Measurements from ENCODE around the gene DOCK11.
"Not testable (repeated sequence)": the region's sequence is repeated elsewhere in the genome, so short reads cannot be mapped to it uniquely, and the experiment has no call there.

Gene DOCK11

GRCh38 chrX:118655561-118656246, 160.1 kb downstream of the DOCK11 start:
- no peak for DNase-seq
- in situ Hi-C loops (cut with MboI; ENCODE audit: low pct_unique_long_range_greater_than_20kb, low sequenced_read_pairs) = no loop called here

- DNase-seq = no peak
- in situ Hi-C loops (cut with MboI; ENCODE audit: low pct_unique_long_range_greater_than_20kb, low sequenced_read_pairs) = no loop called here
Measured at GRCh38 chrX:118657413-118657812, 161.8 kb downstream of the DOCK11 start.

- DNase-seq = no peak
- in situ Hi-C loops (cut with MboI; ENCODE audit: low pct_unique_long_range_greater_than_20kb, low sequenced_read_pairs) = no loop called here
Measured at GRCh38 chrX:118660085-118660484, 164.5 kb downstream of the DOCK11 start.

- in situ Hi-C loops (cut with MboI; ENCODE audit: low pct_unique_long_range_greater_than_20kb, low sequenced_read_pairs) = no loop called here
- DNase-seq = no peak
Measured at GRCh38 chrX:118665204-118665603, 169.6 kb downstream of the DOCK11 start.

GRCh38 chrX:118666521-118666920, 170.9 kb downstream of the DOCK11 start:
- in situ Hi-C loops (cut with MboI; ENCODE audit: low pct_unique_long_range_greater_than_20kb, low sequenced_read_pairs) = no loop called here
- no peak for DNase-seq

GRCh38 chrX:118669435-118669834, 173.8 kb downstream of the DOCK11 start:
- in situ Hi-C loops (cut with MboI; ENCODE audit: low pct_unique_long_range_greater_than_20kb, low sequenced_read_pairs) = no loop called here
- DNase-seq = no peak

GRCh38 chrX:118675326-118675965, 179.8 kb downstream of the DOCK11 start:
- no peak for DNase-seq
- in situ Hi-C loops (cut with MboI; ENCODE audit: low pct_unique_long_range_greater_than_20kb, low sequenced_read_pairs) = no loop called here

- DNase-seq = no peak
- in situ Hi-C loops (cut with MboI; ENCODE audit: low pct_unique_long_range_greater_than_20kb, low sequenced_read_pairs) = no loop called here
Measured at GRCh38 chrX:118675966-118676349, 180.3 kb downstream of the DOCK11 start.

- in situ Hi-C loops (cut with MboI; ENCODE audit: low pct_unique_long_range_greater_than_20kb, low sequenced_read_pairs) = no loop called here
- DNase-seq = no peak
Measured at GRCh38 chrX:118677318-118677717, 181.7 kb downstream of the DOCK11 start.

- no peak for DNase-seq
- in situ Hi-C loops (cut with MboI; ENCODE audit: low pct_unique_long_range_greater_than_20kb, low sequenced_read_pairs) = no loop called here
Measured at GRCh38 chrX:118679290-118679689, 183.7 kb downstream of the DOCK11 start.

- in situ Hi-C loops (cut with MboI; ENCODE audit: low pct_unique_long_range_greater_than_20kb, low sequenced_read_pairs) = no loop called here
Measured at GRCh38 chrX:118682258-118683014, 186.8 kb downstream of the DOCK11 start.

GRCh38 chrX:118685393-118685792, 189.8 kb downstream of the DOCK11 start:
- in situ Hi-C loops (cut with MboI; ENCODE audit: low pct_unique_long_range_greater_than_20kb, low sequenced_read_pairs) = no loop called here
- DNase-seq = no peak

More at GRCh38 chrX:118682258-118683014, 186.8 kb downstream of the DOCK11 start:
- DNase-seq = no peak

- no peak for DNase-seq
- in situ Hi-C loops (cut with MboI; ENCODE audit: low pct_unique_long_range_greater_than_20kb, low sequenced_read_pairs) = no loop called here
Measured at GRCh38 chrX:118688935-118689334, 193.3 kb downstream of the DOCK11 start.

GRCh38 chrX:118693843-118694242, 198.2 kb downstream of the DOCK11 start:
- no peak for DNase-seq
- in situ Hi-C loops (cut with MboI; ENCODE audit: low pct_unique_long_range_greater_than_20kb, low sequenced_read_pairs) = no loop called here

- in situ Hi-C loops (cut with MboI; ENCODE audit: low pct_unique_long_range_greater_than_20kb, low sequenced_read_pairs) = no loop called here
- DNase-seq = no peak
Measured at GRCh38 chrX:118694638-118695037, 199.0 kb downstream of the DOCK11 start.

- in situ Hi-C loops (cut with MboI; ENCODE audit: low pct_unique_long_range_greater_than_20kb, low sequenced_read_pairs) = no loop called here
- peak; percentile 82 for DNase-seq
Measured at GRCh38 chrX:118698516-118699170, 203.0 kb downstream of the DOCK11 start.

GRCh38 chrX:118702741-118703140, 207.1 kb downstream of the DOCK11 start:
- DNase-seq = no peak
- in situ Hi-C loops (cut with MboI; ENCODE audit: low pct_unique_long_range_greater_than_20kb, low sequenced_read_pairs) = no loop called here

- DNase-seq = no peak
- in situ Hi-C loops (cut with MboI; ENCODE audit: low pct_unique_long_range_greater_than_20kb, low sequenced_read_pairs) = no loop called here
Measured at GRCh38 chrX:118706681-118707080, 211.1 kb downstream of the DOCK11 start.

GRCh38 chrX:118714521-118714920, 218.9 kb downstream of the DOCK11 start:
- in situ Hi-C loops (cut with MboI; ENCODE audit: low pct_unique_long_range_greater_than_20kb, low sequenced_read_pairs) = no loop called here

GRCh38 chrX:118715917-118716316, 220.3 kb downstream of the DOCK11 start:
- in situ Hi-C loops (cut with MboI; ENCODE audit: low pct_unique_long_range_greater_than_20kb, low sequenced_read_pairs) = not testable (repeated sequence)

More at GRCh38 chrX:118714521-118714920, 218.9 kb downstream of the DOCK11 start:
- DNase-seq = no peak

More at GRCh38 chrX:118715917-118716316, 220.3 kb downstream of the DOCK11 start:
- peak; percentile 63 for DNase-seq
